SJSA1 (cell line): ENCODE data around the gene HSPH1. TPM values are rescaled to one million over a fixed set of nuclear protein-coding genes. Genes with fewer than 3 reads are reported as not detected.

Experiments
- DNase-seq, 2 experiments: peaks; one replicate each; pipeline ENCODE4 v3.0.0-alpha.2; 2015 to 2020; ENCODE audit warnings: low spot score in 2 of 2, low read depth in 1 of 2
- H3K27ac ChIP-seq: fragments of 250-450 bp; sonication (Bioruptor Pico); 2 replicates; pipeline ENCODE4 v1.5.1; 2020; ENCODE audit warnings: mild to moderate bottlenecking, moderate library complexity
- H3K27me3 ChIP-seq: fragments of 250-450 bp; sonication (Bioruptor Pico); replicated peaks from 2 replicates; pipeline ENCODE4 v1.5.1; 2020; ENCODE audit warnings: mild to moderate bottlenecking, moderate library complexity
- H3K36me3 ChIP-seq: fragments of 250-450 bp; sonication (Bioruptor Pico); 2 replicates; pipeline ENCODE4 v1.5.1; 2020; ENCODE audit warnings: mild to moderate bottlenecking
- H3K4me1 ChIP-seq: fragments of 250-450 bp; sonication (Bioruptor Pico); replicated peaks from 2 replicates; pipeline ENCODE4 v1.6.1; 2021; ENCODE audit warnings: mild to moderate bottlenecking
- H3K4me3 ChIP-seq: fragments of 250-450 bp; sonication (Bioruptor Pico); 2 replicates; pipeline ENCODE4 v1.5.1; 2020; ENCODE audit warnings: mild to moderate bottlenecking
- H3K9me3 ChIP-seq: fragments of 250-450 bp; sonication (Bioruptor Pico); replicated peaks from 2 replicates; pipeline ENCODE4 v1.5.1; 2020; ENCODE audit warnings: mild to moderate bottlenecking
- total RNA-seq: library from RNA; depleted of rRNA; stranded (reverse); fragments of >200 nt; shearing (Covaris generic); gene quantifications from 2 replicates; pipeline ENCODE4 v1.2.3, GENCODE V29; 2014; rRNA removed

Gene HSPH1
- total RNA-seq, 1 experiment from 2014 or later = 90.3 TPM

DNA sequence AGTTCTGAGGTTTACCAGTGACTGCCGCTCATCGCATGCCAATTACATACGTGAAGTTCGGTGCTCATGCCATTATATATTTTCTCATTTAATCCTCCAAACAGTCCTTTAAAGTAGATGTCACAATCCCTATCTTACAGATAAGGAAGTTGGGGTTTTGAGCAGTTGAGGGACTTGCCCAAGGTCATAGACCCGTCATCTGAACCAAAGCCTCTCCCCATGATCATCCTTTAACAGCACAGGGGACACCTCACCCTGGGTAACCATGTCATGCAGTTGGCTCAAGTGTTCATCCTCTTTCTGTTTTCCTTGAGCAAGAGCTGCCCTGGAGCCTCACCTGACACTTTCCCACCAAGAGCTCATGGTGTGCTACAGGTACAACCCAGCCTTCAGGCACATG, 69.1 kb downstream of the HSPH1 start:
- Histone ChIP-seq H3K36me3 (no peaks in the 10 kb centered on the region), H3K4me3 (no peak overlapping the region), H3K4me1 (no peaks in the 10 kb centered on the region), H3K27ac (no peak overlapping the region), H3K9me3 (no peaks in the 10 kb centered on the region), H3K27me3 (no peaks in the 10 kb centered on the region)
- DNase-seq = no peak

GRCh38 chr13:31090961-31091624, 70.6 kb downstream of the HSPH1 start:
- Histone ChIP-seq H3K36me3 (no peaks in the 10 kb centered on the region), H3K4me3 (no peak overlapping the region), H3K27ac (no peak overlapping the region), H3K9me3 (no peaks in the 10 kb centered on the region), H3K4me1 (no peaks in the 10 kb centered on the region), H3K27me3 (no peaks in the 10 kb centered on the region)
- no peak for DNase-seq

DNA sequence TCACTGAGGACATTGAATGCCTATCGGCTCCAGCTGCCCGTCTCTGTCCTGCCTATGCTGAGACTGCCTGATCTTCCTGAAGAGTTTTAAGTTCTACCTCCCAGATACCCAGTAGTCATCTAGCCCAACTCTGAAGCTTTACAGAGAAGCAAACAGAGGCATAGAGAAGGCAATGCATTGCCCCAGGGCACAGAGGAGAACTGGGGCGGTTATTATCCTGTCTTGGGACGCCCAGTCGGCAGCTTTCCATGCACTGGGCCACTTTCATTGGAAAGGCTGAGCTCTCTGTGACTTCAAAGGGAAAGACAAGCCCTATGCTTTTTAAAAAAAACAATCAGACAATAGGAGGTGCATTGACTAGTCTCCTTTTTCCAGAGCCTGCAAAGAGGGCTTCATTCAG, 71.6 kb downstream of the HSPH1 start:
- Histone ChIP-seq H3K27ac (no peak overlapping the region), H3K9me3 (no peaks in the 10 kb centered on the region), H3K27me3 (peaks cover 5% of the 10 kb centered on the region; the same call in 1 of the 2 replicates), H3K4me1 (no peaks in the 10 kb centered on the region), H3K36me3 (no peaks in the 10 kb centered on the region), H3K4me3 (no peak overlapping the region)
- no peak for DNase-seq

DNA sequence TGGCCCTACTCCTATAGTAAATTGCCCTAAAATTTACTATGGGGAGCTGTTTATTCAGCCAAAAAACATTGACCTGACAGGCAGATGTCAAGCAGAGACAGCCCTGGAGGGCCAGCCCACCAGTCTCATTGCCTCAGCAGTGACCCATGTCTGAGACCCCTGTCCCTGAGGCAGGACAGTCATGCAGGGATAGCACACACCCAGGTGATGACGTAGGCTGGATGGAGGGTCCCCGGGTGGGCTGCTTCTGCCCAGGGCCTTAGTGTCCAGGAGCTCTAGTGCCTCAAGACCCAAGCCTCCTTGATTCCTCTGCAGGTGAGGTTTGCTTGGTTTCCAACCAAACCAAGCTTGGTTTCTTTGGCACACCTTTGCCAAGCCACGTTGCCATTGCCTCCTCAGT, 72.1 kb downstream of the HSPH1 start:
- Histone ChIP-seq H3K9me3 (no peaks in the 10 kb centered on the region), H3K4me3 (no peak overlapping the region), H3K27me3 (peaks cover 7% of the 10 kb centered on the region; the same call in 1 of the 2 replicates), H3K4me1 (no peaks in the 10 kb centered on the region), H3K36me3 (no peaks in the 10 kb centered on the region), H3K27ac (no peak overlapping the region)
- no peak for DNase-seq

DNA sequence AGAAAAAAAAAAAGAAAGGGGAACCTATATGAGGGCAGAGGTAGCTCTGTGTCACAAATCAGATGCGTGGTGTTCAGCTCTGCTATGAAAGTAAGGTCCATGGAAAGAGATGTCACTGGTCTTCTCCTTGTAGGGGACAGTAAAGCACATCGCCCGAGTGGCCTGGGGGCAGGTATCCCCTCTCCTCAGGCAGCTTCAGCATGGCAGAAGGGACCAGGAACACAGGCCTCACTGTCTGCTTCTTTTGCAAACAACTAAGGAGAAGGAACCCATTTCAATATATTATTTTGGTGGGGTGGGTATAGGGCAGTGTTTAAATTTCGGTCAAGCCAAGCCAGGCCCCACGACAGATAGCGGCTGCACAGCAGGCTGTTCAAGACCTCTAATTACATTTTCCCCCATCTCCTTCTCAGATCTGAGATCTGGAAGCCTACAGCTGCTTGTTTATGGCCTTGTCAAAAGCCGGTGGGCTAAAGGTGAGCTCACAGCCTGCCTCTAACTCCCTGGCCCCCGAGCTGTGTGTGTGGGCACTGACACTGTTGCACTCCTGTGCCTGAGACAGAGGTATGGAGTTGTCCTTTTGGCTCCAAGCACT, 72.8 kb downstream of the HSPH1 start:
- Histone ChIP-seq H3K36me3 (no peaks in the 10 kb centered on the region), H3K4me3 (no peak overlapping the region), H3K27me3 (peaks cover 7% of the 10 kb centered on the region; the same call in 1 of the 2 replicates), H3K9me3 (no peaks in the 10 kb centered on the region), H3K4me1 (no peaks in the 10 kb centered on the region), H3K27ac (no peak overlapping the region)
- DNase-seq = no peak

Other genes starting within 250 kb of the HSPH1 start
- gene TEX26, start 229.2 kb downstream of the HSPH1 start, total RNA-seq = not detected in 2 replicates
- 19.5 and 22.3 TPM in 2 replicates for gene B3GLCT, start 38.1 kb upstream of the HSPH1 start, total RNA-seq